GM18502 (cell line): Measurements from ENCODE around the gene GNPTG.

Experiments used
- ATAC-seq: cut with Tn5 transposase; IDR thresholded peaks from one replicate; pipeline ENCODE4 v1.9.1; 2021; ENCODE audit warnings: mild to moderate bottlenecking; ENCODE audit not compliant: unreplicated experiment, poor library complexity

Gene GNPTG

DNA sequence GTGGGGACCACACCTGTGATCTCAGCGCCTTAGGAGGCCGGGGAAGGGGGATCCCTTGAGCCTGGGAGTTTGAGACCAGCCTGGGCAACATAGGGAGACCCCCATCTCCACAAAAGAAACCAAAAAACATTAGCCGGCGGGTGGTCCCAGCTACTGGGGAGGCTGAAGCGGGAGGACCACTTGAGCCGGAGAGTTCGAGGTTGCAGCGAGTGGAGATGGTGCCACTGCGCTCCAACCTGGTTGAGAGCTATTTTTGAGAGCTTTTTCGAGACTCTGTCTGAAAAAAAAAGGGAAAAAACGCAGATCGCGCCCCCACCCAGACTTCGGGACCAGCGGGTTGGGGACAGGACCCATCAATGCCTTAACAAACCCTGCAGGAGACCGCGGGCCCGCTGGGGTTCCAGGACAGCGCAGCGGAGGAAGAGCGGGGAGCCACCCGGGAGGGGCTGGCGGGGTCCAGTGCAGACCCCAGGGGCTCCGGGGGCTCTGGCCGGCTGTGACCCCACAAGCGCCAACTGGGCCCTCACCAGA is 19.0 kb upstream of the GNPTG start:
- no peak for ATAC-seq

- ATAC-seq = no peak
Measured at GRCh38 chr16:1333149-1333812, 18.4 kb upstream of the GNPTG start, which contains the start of gene BAIAP3. BAIAP3 (plus strand) TSS chr16:1333645; CDS start chr16:1338550, 4,905 bp downstream.

- no peak for ATAC-seq
Measured at GRCh38 chr16:1333854-1334700, 17.7 kb upstream of the GNPTG start.

DNA sequence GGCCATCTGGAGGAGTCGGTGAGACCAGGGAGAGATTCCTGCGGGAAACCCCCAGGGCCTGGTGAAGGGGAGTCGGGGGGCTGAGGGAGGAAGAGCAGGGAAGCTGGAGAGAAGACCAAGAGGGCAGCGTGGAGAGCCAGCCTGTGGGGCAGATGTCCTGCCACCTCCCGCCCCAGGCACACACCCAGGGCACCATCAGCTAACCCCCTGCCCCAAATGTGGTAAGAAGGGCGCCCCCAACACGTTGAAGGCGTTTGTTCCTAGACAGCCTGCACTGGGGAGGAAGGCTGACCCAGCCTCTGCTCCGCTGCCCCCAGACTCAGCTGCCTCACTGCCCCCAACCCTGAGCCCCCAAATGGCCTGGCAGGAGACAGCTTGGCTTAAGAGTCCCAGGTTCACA is 17.0 kb upstream of the GNPTG start:
- ATAC-seq = no peak

- ATAC-seq = no peak
Measured at GRCh38 chr16:1335211-1335971, 16.3 kb upstream of the GNPTG start.

DNA sequence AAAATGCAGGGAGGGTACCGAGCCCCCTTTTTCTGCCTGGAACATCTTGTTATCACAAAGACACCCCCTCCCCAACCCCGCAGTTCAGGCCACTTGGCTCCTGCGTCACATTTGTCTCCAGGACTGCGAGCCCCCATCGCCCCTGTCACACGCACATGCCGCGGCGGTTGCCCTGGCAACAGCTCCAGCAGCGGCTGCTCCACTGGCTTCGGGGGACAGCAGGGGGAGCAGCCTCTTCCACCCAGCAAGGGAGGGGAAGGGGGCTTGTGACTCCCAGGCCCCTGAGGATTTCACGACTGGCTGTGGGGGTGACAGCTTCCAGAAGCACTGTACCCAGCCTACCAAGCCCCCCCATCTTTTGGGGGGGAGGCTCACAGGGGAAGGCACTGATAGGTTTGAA is 15.7 kb upstream of the GNPTG start:
- no peak for ATAC-seq

DNA sequence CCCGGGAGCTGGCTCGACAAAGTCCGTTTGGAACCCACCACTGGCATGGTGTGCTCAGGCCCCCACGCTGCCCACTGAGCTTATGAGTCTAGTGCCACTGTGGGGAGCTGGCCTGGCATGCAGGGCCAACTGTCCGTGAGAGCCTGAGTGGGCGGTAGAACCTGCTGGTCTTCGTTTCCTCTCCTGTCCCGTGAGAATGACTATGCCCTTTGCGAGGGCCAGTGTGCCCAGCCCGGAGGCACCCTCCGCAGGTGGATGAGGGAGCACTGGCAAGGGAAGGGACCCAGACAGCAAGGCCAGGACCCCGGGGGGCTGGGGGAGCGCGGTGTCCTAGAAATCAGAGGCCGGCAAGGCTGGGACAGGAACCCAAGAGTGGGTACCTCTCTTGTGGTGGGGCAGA is 15.1 kb upstream of the GNPTG start:
- ATAC-seq = no peak

GRCh38 chr16:1337486-1337885 is 14.2 kb upstream of the GNPTG start:
- ATAC-seq = no peak

GRCh38 chr16:1338119-1338730 is 13.5 kb upstream of the GNPTG start:
- no peak for ATAC-seq

DNA sequence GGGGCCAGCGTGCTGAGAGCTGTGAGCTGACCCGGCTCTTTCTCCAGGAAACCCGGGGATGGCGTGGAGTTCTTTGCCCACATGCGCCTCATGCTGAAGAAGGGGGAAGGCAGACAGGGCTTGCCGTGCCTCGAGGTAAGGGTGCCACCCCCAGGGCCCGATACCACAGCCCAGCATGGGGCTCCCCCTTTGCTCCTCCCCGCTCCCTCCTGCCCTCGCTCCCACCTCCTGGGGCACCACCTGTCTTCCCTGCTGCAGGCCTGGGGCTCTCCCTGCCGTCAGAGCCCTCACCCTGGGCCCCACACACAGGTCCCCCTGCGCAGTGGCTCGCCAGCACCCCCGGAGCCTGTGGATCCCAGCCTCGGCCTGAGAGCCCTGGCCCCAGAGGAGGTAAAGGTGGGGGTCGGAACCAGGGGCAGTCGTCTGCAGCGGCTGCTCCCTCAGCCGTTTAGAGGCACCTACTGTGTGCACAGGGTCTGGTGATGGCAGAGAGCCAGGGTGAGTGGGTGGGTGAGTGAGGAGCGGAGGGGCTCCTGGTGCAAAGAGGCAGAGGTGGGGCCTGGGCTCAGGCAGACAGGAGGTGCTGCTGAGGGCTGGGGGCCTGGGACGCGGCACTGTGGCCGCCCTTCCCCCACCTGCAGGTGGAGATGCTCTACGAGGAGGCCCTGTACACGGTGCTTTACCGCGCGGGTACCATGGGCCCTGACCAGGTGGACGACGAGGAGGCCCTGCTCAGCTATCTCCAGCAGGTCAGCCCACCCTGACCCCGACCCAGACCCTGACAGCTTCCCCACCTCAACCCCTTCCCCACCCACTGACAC is 12.7 kb upstream of the GNPTG start:
- ATAC-seq = no peak

DNA sequence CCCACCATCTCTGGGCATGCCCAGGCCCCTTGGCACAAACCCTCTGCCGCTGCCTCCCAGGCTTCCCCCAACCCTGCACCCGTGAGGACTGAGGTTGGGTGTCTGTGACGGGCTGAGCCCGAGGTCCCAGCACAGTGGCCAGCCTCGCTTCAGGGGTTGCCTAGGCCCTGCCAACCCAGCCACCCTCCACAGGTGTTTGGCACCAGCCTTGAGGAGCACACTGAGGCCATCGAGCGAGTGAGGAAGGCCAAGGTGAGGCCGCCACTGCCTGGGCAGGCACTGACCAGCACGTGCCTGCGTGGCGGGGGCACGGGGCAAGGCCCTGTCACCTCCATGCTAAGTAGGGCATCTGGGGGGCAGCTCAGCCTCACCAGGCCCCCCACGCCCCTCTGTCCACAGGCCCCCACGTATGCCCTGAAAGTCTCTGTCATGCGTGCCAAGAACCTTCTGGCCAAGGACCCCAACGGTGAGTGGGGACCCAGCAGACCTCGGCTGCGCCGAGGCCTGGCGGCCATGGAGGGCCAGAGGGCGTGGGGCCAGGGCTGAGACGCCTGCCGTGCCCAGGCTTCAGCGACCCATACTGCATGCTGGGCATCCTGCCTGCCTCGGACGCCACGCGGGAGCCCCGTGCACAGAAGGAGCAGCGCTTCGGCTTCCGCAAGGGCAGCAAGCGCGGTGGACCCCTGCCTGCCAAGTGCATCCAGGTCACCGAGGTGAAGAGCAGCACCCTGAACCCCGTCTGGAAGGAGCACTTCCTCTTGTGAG is 10.8 kb upstream of the GNPTG start:
- ATAC-seq = no peak

GRCh38 chr16:1341495-1342420 is 10.0 kb upstream of the GNPTG start:
- no peak for ATAC-seq

GRCh38 chr16:1342526-1343427 is 9.0 kb upstream of the GNPTG start:
- peak; percentile 87 for ATAC-seq

DNA sequence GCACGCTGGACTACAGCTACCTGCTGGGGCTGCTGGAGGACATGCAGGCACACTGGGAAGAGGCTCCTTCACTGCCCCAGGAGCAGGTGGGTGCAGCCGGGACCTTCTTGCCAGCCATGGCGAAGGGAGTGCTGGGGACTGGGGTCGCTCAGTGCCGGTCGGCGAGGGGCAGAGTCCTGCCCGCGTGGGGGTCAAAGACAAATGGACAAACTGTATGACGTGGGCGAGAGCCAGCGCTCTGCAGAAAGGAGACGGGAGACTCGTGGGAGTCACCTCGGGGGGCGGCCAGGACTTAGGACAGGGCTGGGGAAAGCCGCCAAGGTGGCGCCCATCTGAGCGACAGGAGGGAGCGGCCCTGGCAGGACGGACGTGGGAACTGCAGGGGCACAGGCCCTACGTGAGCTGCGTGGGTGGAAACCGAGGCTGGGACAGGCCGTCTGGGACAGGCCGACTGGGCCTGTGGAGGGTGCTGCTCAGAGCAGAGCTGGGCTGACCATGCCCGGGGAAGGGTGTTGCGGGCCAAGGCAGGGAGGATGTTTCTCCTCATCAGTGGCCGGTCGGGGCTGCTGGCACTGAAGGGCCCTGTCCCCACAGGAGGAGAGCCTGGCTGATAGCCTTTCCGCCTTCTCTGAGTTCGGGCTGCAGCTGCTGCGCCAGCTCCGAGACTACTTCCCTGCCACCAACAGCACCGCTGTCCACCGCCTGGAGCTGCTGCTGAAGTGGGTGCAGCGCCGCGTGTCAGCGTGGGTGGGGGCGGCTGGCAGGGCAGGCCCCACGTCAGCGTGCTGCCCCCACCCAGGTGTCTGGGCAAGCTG is 8.1 kb upstream of the GNPTG start:
- ATAC-seq = no peak

- ATAC-seq = no peak
Measured at GRCh38 chr16:1344499-1344898, 7.2 kb upstream of the GNPTG start.

- no peak for ATAC-seq
Measured at GRCh38 chr16:1345087-1345486, 6.6 kb upstream of the GNPTG start.
